ENCODE measurements around the gene SMIM22. TPM values are rescaled to one million over a fixed set of nuclear protein-coding genes. Genes with fewer than 3 reads are reported as not detected.

The SMIM22 gene
- total and polyA plus RNA-seq, 2 of the 8 experiments (the other 6 are each of a cell fraction or from before 2014, with no cell fraction given): not detected

DNA sequence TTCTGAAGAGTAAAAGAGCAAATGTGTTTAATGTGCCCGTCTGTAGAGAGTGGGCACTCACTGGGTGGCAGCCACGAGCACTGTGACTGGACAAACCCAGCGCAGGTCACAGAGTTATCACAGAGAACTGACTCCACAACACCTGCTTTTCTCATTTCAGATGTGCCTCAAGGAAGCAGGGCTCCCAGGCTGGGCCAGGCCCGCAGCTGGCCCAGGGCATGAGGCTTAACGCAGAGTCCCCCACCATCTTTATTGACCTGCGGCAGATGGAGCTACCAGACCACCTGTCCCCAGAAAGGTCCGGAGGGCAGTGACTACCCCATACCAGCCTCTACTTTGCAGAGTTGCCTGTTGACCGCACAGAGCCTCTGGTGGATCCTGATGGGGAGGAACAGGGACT, 49.0 kb upstream of the SMIM22 start (continued):
- TF ChIP-seq, protein P1, sequence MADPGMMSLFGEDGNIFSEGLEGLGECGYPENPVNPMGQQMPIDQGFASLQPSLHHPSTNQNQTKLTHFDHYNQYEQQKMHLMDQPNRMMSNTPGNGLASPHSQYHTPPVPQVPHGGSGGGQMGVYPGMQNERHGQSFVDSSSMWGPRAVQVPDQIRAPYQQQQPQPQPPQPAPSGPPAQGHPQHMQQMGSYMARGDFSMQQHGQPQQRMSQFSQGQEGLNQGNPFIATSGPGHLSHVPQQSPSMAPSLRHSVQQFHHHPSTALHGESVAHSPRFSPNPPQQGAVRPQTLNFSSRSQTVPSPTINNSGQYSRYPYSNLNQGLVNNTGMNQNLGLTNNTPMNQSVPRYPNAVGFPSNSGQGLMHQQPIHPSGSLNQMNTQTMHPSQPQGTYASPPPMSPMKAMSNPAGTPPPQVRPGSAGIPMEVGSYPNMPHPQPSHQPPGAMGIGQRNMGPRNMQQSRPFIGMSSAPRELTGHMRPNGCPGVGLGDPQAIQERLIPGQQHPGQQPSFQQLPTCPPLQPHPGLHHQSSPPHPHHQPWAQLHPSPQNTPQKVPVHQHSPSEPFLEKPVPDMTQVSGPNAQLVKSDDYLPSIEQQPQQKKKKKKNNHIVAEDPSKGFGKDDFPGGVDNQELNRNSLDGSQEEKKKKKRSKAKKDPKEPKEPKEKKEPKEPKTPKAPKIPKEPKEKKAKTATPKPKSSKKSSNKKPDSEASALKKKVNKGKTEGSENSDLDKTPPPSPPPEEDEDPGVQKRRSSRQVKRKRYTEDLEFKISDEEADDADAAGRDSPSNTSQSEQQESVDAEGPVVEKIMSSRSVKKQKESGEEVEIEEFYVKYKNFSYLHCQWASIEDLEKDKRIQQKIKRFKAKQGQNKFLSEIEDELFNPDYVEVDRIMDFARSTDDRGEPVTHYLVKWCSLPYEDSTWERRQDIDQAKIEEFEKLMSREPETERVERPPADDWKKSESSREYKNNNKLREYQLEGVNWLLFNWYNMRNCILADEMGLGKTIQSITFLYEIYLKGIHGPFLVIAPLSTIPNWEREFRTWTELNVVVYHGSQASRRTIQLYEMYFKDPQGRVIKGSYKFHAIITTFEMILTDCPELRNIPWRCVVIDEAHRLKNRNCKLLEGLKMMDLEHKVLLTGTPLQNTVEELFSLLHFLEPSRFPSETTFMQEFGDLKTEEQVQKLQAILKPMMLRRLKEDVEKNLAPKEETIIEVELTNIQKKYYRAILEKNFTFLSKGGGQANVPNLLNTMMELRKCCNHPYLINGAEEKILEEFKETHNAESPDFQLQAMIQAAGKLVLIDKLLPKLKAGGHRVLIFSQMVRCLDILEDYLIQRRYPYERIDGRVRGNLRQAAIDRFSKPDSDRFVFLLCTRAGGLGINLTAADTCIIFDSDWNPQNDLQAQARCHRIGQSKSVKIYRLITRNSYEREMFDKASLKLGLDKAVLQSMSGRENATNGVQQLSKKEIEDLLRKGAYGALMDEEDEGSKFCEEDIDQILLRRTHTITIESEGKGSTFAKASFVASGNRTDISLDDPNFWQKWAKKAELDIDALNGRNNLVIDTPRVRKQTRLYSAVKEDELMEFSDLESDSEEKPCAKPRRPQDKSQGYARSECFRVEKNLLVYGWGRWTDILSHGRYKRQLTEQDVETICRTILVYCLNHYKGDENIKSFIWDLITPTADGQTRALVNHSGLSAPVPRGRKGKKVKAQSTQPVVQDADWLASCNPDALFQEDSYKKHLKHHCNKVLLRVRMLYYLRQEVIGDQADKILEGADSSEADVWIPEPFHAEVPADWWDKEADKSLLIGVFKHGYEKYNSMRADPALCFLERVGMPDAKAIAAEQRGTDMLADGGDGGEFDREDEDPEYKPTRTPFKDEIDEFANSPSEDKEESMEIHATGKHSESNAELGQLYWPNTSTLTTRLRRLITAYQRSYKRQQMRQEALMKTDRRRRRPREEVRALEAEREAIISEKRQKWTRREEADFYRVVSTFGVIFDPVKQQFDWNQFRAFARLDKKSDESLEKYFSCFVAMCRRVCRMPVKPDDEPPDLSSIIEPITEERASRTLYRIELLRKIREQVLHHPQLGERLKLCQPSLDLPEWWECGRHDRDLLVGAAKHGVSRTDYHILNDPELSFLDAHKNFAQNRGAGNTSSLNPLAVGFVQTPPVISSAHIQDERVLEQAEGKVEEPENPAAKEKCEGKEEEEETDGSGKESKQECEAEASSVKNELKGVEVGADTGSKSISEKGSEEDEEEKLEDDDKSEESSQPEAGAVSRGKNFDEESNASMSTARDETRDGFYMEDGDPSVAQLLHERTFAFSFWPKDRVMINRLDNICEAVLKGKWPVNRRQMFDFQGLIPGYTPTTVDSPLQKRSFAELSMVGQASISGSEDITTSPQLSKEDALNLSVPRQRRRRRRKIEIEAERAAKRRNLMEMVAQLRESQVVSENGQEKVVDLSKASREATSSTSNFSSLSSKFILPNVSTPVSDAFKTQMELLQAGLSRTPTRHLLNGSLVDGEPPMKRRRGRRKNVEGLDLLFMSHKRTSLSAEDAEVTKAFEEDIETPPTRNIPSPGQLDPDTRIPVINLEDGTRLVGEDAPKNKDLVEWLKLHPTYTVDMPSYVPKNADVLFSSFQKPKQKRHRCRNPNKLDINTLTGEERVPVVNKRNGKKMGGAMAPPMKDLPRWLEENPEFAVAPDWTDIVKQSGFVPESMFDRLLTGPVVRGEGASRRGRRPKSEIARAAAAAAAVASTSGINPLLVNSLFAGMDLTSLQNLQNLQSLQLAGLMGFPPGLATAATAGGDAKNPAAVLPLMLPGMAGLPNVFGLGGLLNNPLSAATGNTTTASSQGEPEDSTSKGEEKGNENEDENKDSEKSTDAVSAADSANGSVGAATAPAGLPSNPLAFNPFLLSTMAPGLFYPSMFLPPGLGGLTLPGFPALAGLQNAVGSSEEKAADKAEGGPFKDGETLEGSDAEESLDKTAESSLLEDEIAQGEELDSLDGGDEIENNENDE (IDR thresholded peaks at IDR 0.05; ENCODE audit: insufficient replicate concordance, low read length): no peak
- TF ChIP-seq SAP30 (IDR thresholded peaks at IDR 0.05; ENCODE audit: insufficient read depth, insufficient replicate concordance, low read length) (no peak), POU5F1 (IDR thresholded peaks at IDR 0.05; ENCODE audit: low read depth, low read length) (no peak), TCF12 (IDR thresholded peaks at IDR 0.05; ENCODE audit: low read depth, low read length) (no peak), SP1 (IDR thresholded peaks at IDR 0.05; ENCODE audit: low read depth, low read length) (no peak), SP2 (IDR thresholded peaks at IDR 0.05; ENCODE audit: low read length) (no peak)
- TF ChIP-seq, protein P2, sequence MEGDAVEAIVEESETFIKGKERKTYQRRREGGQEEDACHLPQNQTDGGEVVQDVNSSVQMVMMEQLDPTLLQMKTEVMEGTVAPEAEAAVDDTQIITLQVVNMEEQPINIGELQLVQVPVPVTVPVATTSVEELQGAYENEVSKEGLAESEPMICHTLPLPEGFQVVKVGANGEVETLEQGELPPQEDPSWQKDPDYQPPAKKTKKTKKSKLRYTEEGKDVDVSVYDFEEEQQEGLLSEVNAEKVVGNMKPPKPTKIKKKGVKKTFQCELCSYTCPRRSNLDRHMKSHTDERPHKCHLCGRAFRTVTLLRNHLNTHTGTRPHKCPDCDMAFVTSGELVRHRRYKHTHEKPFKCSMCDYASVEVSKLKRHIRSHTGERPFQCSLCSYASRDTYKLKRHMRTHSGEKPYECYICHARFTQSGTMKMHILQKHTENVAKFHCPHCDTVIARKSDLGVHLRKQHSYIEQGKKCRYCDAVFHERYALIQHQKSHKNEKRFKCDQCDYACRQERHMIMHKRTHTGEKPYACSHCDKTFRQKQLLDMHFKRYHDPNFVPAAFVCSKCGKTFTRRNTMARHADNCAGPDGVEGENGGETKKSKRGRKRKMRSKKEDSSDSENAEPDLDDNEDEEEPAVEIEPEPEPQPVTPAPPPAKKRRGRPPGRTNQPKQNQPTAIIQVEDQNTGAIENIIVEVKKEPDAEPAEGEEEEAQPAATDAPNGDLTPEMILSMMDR (IDR thresholded peaks at IDR 0.05; ENCODE audit: control extremely low read depth in 1 of 3, insufficient read depth in 1 of 3, low read depth in 1 of 3, low read length in 3 of 3): no peak

Measured in H1 (cell line).